ENCODE results near the gene RIT1. TPM values are rescaled to one million over a fixed set of nuclear protein-coding genes. Genes with fewer than 3 reads are reported as not detected.

RIT1 gene
- total and polyA plus RNA-seq, 2 donors (not counting 3 experiments of a cell fraction or from before 2014, with no cell fraction given): 46.4 to 65.5 TPM

DNA sequence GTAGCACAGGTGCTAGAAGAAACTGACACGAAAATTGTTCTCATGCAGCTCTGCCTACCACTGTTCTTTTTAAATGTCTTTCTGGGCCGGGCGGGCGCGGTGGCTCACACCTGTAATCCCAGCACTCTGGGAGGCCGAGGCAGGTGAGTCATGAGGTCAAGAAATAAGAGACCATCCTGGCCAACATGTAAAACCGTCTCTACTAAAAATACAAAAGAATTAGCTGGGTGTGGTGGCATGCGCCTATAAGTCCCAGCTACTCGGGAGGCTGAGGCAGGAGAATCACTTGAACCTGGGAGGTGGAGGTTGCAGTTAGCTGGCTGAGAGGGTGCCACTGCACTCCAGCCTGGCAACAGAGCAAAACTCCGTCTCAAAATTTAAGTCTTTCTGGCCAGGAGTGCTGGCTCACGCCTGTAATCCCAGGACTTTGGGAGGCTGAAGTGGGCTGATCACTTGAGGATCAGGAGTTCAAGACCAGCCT, 947 bp upstream of the RIT1 start:
- BruUV-seq (replicated peaks): no TSS peak
- intact Hi-C loops (cut with micrococcal nuclease) (no loop called here), dilution Hi-C loops (cut with MboI; ENCODE audit: extremely low pct_ligation_motif_present, low sequenced_read_pairs) (no loop called here)
- no peak for TF ChIP-seq MYC (IDR thresholded peaks at IDR 0.05; ENCODE audit: low read depth, low read length)
- no peak for TF ChIP-seq EZH2 (IDR thresholded peaks at IDR 0.05; ENCODE audit: borderline replicate concordance, low read depth, low read length, severe bottlenecking)
- TF ChIP-seq POLR2A (IDR thresholded peaks at IDR 0.05; ENCODE audit: low read depth, low read length): no peak
- TF ChIP-seq, protein P1, sequence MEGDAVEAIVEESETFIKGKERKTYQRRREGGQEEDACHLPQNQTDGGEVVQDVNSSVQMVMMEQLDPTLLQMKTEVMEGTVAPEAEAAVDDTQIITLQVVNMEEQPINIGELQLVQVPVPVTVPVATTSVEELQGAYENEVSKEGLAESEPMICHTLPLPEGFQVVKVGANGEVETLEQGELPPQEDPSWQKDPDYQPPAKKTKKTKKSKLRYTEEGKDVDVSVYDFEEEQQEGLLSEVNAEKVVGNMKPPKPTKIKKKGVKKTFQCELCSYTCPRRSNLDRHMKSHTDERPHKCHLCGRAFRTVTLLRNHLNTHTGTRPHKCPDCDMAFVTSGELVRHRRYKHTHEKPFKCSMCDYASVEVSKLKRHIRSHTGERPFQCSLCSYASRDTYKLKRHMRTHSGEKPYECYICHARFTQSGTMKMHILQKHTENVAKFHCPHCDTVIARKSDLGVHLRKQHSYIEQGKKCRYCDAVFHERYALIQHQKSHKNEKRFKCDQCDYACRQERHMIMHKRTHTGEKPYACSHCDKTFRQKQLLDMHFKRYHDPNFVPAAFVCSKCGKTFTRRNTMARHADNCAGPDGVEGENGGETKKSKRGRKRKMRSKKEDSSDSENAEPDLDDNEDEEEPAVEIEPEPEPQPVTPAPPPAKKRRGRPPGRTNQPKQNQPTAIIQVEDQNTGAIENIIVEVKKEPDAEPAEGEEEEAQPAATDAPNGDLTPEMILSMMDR (IDR thresholded peaks at IDR 0.05; ENCODE audit: extremely low read depth in 1 of 2, insufficient read depth in 1 of 2, low read depth in 1 of 2, low read length in 2 of 2): no peak
- TF ChIP-seq GATA2 (IDR thresholded peaks at IDR 0.05; ENCODE audit: insufficient read depth, insufficient read length, low read depth, low read length): no peak
- TF ChIP-seq MAX (IDR thresholded peaks at IDR 0.05; ENCODE audit: insufficient read depth, insufficient read length): no peak
- TF ChIP-seq POLR2AphosphoS5 (IDR thresholded peaks at IDR 0.05; ENCODE audit: insufficient read depth, low read depth, low read length): no peak
- no peak for TF ChIP-seq JUN (IDR thresholded peaks at IDR 0.05; ENCODE audit: borderline replicate concordance, insufficient read depth, insufficient read length, low read depth)
- no peak for TF ChIP-seq FOS (IDR thresholded peaks at IDR 0.05; ENCODE audit: borderline replicate concordance, insufficient read depth, low read length)
- CTCF ChIA-PET: no interaction called here
- Histone ChIP-seq H3K4me2 (ENCODE audit: insufficient read depth, low read length) (no peak overlapping the region), H4K20me1 (replicated peaks; ENCODE audit: control insufficient read depth, extremely low read depth, insufficient read depth, low read length) (no peaks in the 10 kb centered on the region), H3K9me3 (replicated peaks; ENCODE audit: control insufficient read depth, insufficient read depth, low read length) (no peaks in the 10 kb centered on the region), H3K36me3 (ENCODE audit: control insufficient read depth in 2 of 2, extremely low read depth in 1 of 2, insufficient read depth in 2 of 2, low read length in 2 of 2) (peaks cover 7 to 28% of the 10 kb centered on the region in 2 experiments), H3K4me1 (ENCODE audit: control insufficient read depth, extremely low read depth, insufficient read depth, low read length) (peaks cover 13% of the 10 kb centered on the region), H3K79me2 (ENCODE audit: control insufficient read depth, insufficient read depth, low read length) (peaks cover 20% of the 10 kb centered on the region), H2AFZ (ENCODE audit: low read depth, low read length) (no peak overlapping the region), H3K27ac (ENCODE audit: insufficient read depth, low read depth, low read length) (no peak overlapping the region), H3K9me1 (replicated peaks; ENCODE audit: control insufficient read depth, extremely low read depth, insufficient read depth, low read length) (no peaks in the 10 kb centered on the region), H3K4me3 (replicated peaks in 1 of 3; ENCODE audit: insufficient read depth in 1 of 3, low read depth in 1 of 3, low read length in 3 of 3) (no peak overlapping the region), H3K9ac (replicated peaks; ENCODE audit: extremely low read depth, insufficient read depth, low read length) (no peak overlapping the region), H3K27me3 (ENCODE audit: control insufficient read depth in 2 of 2, insufficient read depth in 2 of 2, low read length in 2 of 2) (no peaks in the 10 kb centered on the region)
- POLR2A ChIA-PET: no interaction called here
- no peak for FAIRE-seq
- no peak for DNase-seq (ENCODE audit: low read depth, low spot score)
